ENCODE measurements around the gene ACKR4.

DNA sequence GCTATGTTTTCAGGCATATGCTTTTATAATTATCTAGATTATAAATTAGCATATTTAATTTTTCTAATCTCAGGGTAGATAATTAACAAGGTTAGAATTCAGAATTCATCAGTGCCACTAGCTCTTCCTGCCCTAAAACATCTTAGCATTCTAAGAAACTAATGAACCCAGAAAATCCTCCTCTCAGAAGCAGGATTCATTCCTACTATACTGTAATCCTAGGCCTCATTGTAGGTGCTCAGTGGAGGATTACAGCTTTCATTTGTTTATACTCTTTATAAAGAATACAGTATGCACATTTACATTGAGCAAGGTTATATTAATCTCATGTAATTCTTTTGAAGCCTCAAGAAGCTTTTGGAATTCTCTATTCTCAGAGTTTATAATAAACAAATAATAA is 41.6 kb downstream of the ACKR4 start:
- TF ChIP-seq, protein P1, sequence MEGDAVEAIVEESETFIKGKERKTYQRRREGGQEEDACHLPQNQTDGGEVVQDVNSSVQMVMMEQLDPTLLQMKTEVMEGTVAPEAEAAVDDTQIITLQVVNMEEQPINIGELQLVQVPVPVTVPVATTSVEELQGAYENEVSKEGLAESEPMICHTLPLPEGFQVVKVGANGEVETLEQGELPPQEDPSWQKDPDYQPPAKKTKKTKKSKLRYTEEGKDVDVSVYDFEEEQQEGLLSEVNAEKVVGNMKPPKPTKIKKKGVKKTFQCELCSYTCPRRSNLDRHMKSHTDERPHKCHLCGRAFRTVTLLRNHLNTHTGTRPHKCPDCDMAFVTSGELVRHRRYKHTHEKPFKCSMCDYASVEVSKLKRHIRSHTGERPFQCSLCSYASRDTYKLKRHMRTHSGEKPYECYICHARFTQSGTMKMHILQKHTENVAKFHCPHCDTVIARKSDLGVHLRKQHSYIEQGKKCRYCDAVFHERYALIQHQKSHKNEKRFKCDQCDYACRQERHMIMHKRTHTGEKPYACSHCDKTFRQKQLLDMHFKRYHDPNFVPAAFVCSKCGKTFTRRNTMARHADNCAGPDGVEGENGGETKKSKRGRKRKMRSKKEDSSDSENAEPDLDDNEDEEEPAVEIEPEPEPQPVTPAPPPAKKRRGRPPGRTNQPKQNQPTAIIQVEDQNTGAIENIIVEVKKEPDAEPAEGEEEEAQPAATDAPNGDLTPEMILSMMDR (conservative IDR thresholded peaks at IDR 0.05; ENCODE audit: low read depth, low read length), result no peak
- no peak for TF ChIP-seq EZH2phosphoT487 (IDR thresholded peaks at IDR 0.05; ENCODE audit: borderline replicate concordance, low read length)
